ENCODE results near the gene PITRM1. TPM values are rescaled to one million over a fixed set of nuclear protein-coding genes. Genes with fewer than 3 reads are reported as not detected.

PITRM1 gene
- polyA plus RNA-seq, 1 of the 3 experiments (the other 2 are of a cell fraction), result 79.6 TPM

DNA sequence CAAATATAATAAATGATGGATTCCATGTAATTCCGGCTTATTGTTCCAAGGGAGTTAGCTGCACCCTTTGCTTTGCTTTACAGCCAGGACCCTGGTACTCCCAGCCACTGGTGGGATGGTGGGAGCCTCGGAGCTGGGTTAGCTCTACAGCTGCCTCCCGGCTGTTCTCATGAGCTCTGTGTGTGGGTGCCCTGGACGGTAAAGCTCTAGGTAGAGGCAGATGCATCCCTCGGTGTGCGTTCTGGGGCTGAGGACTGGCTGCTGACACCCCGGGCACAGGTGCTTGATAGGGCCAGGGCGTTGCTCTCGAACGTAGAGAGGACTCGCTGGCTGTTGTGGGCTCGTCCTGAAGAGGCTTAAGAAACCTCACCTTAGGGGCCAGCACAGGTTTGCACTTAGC is 55.1 kb downstream of the PITRM1 start:
- Histone ChIP-seq H3K9me2 (no peaks in the 10 kb centered on the region), H3K27ac (ENCODE audit: low read depth in 2 of 2, low read length in 1 of 2) (no peak overlapping the region), H3K4me1 (ENCODE audit: control insufficient read depth in 1 of 2, insufficient read depth in 2 of 2, low read depth in 1 of 2, low read length in 1 of 2) (no peaks in the 10 kb centered on the region), H3K36me3 (replicated peaks in 1 of 2; ENCODE audit: control insufficient read depth in 1 of 2, insufficient read depth in 2 of 2, low read length in 1 of 2) (peaks cover 47 to 72% of the 10 kb centered on the region in 2 experiments), H3K27me3 (ENCODE audit: insufficient read depth) (no peaks in the 10 kb centered on the region), H3K9me3 (no peaks in the 10 kb centered on the region), H2AFZ (ENCODE audit: low read depth) (no peak overlapping the region), H3K79me2 (ENCODE audit: insufficient read depth) (peaks cover 18% of the 10 kb centered on the region; the same call in 1 of the 2 replicates), H3K9ac (no peak overlapping the region), H4K20me1 (ENCODE audit: insufficient read depth) (no peaks in the 10 kb centered on the region), H3K4me3 (ENCODE audit: low read depth in 2 of 2, low read length in 1 of 2) (no peak overlapping the region), H3K4me2 (no peak overlapping the region), H3F3A (replicated peaks; ENCODE audit: insufficient read depth) (peaks cover under 1% of the 10 kb centered on the region)
- WGBS (ENCODE audit: low lambda C conversion rate), result 97% methylated on average over 10 of the region's 12 CpGs
- DNase-seq, result no peak
- CTCF ChIA-PET, result interaction anchor here (1.5 kb wide), 1 partner anchor 15 kb away, joined by 4 read pairs; no protein-coding TSS in a partner anchor
- TF ChIP-seq EZH2phosphoT487 (IDR thresholded peaks at IDR 0.05; ENCODE audit: borderline replicate concordance, low read depth), result no peak
- TF ChIP-seq JUND (IDR thresholded peaks at IDR 0.05), result no peak
- TF ChIP-seq, protein P1, sequence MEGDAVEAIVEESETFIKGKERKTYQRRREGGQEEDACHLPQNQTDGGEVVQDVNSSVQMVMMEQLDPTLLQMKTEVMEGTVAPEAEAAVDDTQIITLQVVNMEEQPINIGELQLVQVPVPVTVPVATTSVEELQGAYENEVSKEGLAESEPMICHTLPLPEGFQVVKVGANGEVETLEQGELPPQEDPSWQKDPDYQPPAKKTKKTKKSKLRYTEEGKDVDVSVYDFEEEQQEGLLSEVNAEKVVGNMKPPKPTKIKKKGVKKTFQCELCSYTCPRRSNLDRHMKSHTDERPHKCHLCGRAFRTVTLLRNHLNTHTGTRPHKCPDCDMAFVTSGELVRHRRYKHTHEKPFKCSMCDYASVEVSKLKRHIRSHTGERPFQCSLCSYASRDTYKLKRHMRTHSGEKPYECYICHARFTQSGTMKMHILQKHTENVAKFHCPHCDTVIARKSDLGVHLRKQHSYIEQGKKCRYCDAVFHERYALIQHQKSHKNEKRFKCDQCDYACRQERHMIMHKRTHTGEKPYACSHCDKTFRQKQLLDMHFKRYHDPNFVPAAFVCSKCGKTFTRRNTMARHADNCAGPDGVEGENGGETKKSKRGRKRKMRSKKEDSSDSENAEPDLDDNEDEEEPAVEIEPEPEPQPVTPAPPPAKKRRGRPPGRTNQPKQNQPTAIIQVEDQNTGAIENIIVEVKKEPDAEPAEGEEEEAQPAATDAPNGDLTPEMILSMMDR (IDR thresholded peaks at IDR 0.05), result no peak
- TF ChIP-seq, protein P2, sequence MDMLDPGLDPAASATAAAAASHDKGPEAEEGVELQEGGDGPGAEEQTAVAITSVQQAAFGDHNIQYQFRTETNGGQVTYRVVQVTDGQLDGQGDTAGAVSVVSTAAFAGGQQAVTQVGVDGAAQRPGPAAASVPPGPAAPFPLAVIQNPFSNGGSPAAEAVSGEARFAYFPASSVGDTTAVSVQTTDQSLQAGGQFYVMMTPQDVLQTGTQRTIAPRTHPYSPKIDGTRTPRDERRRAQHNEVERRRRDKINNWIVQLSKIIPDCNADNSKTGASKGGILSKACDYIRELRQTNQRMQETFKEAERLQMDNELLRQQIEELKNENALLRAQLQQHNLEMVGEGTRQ (IDR thresholded peaks at IDR 0.05; ENCODE audit: borderline replicate concordance, low read depth, low read length), result no peak
- no peak for TF ChIP-seq TAF1 (IDR thresholded peaks at IDR 0.05; ENCODE audit: borderline replicate concordance, low read depth, low read length)
- POLR2A ChIA-PET, result no interaction called here

DNA sequence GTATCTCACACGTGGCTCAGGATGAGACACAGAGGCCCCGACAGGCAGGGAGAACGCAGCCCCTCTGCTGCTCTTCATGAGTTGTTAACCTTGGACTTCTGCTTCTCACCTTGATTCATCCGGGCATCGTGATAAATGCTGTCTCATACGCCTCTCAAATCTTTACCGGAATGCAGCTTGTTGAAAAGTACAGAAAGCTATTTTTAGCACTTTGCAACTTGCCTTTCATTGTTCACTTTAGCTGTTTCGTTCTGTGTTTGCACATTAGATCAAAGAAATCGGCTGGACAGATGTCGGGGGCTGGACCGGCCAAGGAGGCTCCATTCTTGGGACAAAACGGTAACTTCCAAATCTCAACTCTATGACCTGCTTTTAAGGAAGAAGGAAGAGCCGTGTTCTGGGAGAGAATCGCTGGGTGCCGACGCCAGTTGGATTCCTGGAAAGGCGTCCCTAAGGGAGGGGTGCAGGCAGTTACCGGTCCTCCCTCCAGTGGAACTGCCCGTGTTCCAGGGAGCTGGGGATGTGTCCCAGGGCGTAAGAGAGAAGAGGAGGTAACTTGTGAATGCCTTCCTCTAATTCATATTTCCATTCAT is 56.0 kb downstream of the PITRM1 start:
- no peak for TF ChIP-seq SIN3A (IDR thresholded peaks at IDR 0.05; ENCODE audit: borderline replicate concordance, low read depth, low read length)
- TF ChIP-seq, protein P3, sequence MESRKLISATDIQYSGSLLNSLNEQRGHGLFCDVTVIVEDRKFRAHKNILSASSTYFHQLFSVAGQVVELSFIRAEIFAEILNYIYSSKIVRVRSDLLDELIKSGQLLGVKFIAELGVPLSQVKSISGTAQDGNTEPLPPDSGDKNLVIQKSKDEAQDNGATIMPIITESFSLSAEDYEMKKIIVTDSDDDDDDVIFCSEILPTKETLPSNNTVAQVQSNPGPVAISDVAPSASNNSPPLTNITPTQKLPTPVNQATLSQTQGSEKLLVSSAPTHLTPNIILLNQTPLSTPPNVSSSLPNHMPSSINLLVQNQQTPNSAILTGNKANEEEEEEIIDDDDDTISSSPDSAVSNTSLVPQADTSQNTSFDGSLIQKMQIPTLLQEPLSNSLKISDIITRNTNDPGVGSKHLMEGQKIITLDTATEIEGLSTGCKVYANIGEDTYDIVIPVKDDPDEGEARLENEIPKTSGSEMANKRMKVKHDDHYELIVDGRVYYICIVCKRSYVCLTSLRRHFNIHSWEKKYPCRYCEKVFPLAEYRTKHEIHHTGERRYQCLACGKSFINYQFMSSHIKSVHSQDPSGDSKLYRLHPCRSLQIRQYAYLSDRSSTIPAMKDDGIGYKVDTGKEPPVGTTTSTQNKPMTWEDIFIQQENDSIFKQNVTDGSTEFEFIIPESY (IDR thresholded peaks at IDR 0.05; ENCODE audit: borderline replicate concordance, low read depth), result no peak
- TF ChIP-seq RXRA (IDR thresholded peaks at IDR 0.05; ENCODE audit: borderline replicate concordance, low read depth), result no peak
- no peak for TF ChIP-seq TAF1 (IDR thresholded peaks at IDR 0.05; ENCODE audit: borderline replicate concordance, low read depth, low read length)
- TF ChIP-seq, protein P4, sequence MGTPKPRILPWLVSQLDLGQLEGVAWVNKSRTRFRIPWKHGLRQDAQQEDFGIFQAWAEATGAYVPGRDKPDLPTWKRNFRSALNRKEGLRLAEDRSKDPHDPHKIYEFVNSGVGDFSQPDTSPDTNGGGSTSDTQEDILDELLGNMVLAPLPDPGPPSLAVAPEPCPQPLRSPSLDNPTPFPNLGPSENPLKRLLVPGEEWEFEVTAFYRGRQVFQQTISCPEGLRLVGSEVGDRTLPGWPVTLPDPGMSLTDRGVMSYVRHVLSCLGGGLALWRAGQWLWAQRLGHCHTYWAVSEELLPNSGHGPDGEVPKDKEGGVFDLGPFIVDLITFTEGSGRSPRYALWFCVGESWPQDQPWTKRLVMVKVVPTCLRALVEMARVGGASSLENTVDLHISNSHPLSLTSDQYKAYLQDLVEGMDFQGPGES (IDR thresholded peaks at IDR 0.05; ENCODE audit: low read depth, low read length), result no peak
- no peak for TF ChIP-seq FOXJ3 (CRISPR knock-in tag; IDR thresholded peaks at IDR 0.05)
- TF ChIP-seq GATA2 (CRISPR knock-in tag; IDR thresholded peaks at IDR 0.05), result no peak
- TF ChIP-seq YY1 (IDR thresholded peaks at IDR 0.05; ENCODE audit: low read depth), result no peak
- no peak for TF ChIP-seq GABPA (IDR thresholded peaks at IDR 0.05; ENCODE audit: low read depth)
- Histone ChIP-seq H3K27ac (ENCODE audit: low read depth in 2 of 2, low read length in 1 of 2) (no peak overlapping the region), H3K9ac (no peak overlapping the region), H3K4me1 (ENCODE audit: control insufficient read depth in 1 of 2, insufficient read depth in 2 of 2, low read depth in 1 of 2, low read length in 1 of 2) (peaks cover 0 to 6% of the 10 kb centered on the region in 2 experiments; a peak in 1 of 4 replicates), H3F3A (replicated peaks; ENCODE audit: insufficient read depth) (peaks cover 4% of the 10 kb centered on the region), H3K9me2 (no peaks in the 10 kb centered on the region), H3K79me2 (ENCODE audit: insufficient read depth) (peaks cover 22% of the 10 kb centered on the region; the same call in 1 of the 2 replicates), H3K36me3 (replicated peaks in 1 of 2; ENCODE audit: control insufficient read depth in 1 of 2, insufficient read depth in 2 of 2, low read length in 1 of 2) (peaks cover 48 to 72% of the 10 kb centered on the region in 2 experiments), H3K4me2 (no peak overlapping the region), H2AFZ (ENCODE audit: low read depth) (no peak overlapping the region), H3K4me3 (ENCODE audit: low read depth in 2 of 2, low read length in 1 of 2) (no peak overlapping the region), H3K9me3 (no peaks in the 10 kb centered on the region), H3K27me3 (ENCODE audit: insufficient read depth) (no peaks in the 10 kb centered on the region), H4K20me1 (ENCODE audit: insufficient read depth) (no peaks in the 10 kb centered on the region)
- ChIA-PET CTCF (interaction anchor here (1.5 kb wide), 1 partner anchor 14 kb away, joined by 4 read pairs; no protein-coding TSS in a partner anchor), POLR2A (no interaction called here)
- 91% methylated on average over 20 of the region's 20 CpGs for WGBS (ENCODE audit: low lambda C conversion rate)
- no peak for DNase-seq
